Measurements from ENCODE around the gene PACSIN1.
A peak's percentile ranks its signal among the peaks of the same experiment; 100 is the strongest.
"Not testable (repeated sequence)": the region's sequence is repeated elsewhere in the genome, so short reads cannot be mapped to it uniquely, and the experiment has no call there.

Gene PACSIN1

DNA sequence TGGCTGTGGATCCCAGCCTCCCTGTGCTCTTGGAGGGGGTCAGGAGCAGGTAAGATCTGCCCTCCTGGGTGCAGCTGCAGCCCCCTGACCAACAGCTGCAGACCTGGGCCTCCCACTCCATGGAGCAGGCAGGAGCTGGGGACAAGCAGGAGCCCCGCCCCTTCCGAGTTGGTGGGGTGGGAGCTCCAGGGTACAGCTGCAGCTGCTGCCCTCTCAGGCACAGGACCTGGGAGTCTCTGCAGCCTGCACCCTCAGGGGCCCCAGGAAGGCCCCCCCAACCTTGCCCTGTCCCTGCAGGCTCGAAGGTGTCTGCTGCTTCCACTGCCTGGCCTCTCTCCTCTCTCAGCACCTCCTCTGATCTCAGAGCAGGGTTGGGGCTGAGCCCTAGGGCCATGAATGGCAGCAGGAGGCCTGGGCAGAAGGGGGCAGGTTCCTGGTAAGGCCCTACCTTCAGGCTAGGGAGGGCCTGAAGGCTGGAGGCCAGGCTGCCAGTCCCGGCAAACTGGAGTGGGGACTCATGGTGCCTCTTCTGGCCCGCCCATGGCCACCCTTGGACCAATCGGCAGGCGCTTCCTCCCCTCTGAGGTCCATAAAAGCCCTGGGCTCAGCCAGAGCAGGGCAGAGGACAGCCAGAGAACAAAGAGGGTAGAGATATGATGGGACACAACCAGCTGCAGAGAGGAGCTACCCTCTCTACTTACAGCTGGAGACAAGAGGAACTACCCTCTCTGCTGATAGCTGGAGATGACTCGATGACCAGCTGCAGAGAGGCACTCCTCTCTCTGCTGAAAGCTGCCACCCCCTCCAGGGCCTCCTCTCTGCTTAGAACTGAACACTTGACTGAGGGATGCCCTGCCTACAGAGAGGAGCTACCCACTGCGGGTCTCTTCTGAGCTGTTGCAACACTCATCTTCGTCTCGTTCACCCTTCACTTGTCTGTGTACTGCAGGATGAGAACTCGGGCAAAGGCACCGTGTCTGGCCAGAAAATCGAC is 7.8 kb upstream of the PACSIN1 start:
- no peak for DNase-seq (ENCODE audit: extremely low read depth in 1 of 2, low read depth in 1 of 2)

DNA sequence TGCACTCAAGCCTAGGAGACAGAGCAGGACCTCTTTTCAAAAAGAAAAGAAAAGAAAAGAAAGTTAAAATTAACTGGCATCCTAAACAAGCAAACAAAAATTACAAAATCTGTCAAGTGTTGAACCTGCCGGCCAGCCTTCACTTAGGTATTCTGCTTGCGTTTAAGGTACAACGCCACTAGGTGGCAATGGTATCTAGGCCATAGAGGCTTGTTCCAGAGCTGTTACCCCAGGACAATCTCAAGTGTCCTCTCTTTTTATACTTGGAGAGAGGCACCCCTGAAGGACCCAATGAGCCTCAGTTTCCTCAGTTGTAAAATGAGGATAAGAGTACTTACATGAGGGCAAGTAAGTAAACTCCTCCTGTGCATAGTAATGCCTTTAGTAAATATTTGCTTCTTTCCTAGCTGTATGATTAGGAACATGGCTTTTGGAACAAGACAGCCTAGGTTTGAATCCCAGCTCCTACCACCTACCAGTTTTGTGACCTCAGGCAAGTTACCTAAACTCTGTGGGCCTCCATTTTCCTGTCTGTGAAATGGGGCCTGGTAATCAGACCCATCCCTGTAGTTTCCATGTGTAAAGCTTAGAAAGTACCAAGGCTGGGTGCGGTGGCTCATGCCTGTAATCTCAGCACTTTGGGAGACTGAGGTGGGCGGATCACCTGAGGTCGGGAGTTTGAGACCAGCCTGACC is 5.8 kb upstream of the PACSIN1 start:
- DNase-seq (ENCODE audit: extremely low read depth in 1 of 2, low read depth in 1 of 2) = peak; percentile 11 to 17

DNA sequence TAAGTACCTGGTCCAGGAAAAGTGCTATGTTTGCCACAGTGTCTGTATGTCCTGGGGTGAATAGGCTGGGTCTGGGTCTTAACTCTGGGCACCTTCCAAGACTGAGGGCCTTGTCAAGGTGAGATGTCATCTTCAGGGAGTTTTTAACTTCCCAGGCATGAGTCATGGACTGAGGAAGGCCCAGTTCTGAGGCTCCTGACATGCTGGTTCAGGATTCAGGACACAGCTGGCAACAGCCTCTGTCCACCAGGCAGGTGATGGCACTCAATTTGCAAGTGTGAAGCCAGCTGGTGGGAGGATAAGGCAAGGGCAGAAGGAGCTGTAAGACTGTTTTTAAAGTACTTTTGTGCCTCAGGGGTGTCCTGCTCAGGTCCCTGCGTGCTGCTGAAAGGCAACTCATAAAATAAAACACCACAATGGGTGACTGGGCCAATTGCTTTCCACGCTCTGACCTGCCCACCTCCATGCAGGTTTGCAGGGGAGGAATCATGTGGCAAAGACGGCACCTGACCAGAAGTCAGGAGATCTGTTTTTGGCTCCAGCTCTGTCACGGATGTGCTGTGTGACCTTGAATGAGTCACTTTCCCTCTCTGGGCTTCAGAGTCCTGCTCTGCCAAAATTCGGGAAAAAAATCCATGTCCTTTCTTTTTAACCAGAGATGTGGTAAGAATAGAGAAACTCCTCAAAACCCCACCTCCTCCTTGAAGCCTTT is 4.9 kb upstream of the PACSIN1 start:
- DNase-seq (ENCODE audit: extremely low read depth in 1 of 2, low read depth in 1 of 2) = no peak

DNA sequence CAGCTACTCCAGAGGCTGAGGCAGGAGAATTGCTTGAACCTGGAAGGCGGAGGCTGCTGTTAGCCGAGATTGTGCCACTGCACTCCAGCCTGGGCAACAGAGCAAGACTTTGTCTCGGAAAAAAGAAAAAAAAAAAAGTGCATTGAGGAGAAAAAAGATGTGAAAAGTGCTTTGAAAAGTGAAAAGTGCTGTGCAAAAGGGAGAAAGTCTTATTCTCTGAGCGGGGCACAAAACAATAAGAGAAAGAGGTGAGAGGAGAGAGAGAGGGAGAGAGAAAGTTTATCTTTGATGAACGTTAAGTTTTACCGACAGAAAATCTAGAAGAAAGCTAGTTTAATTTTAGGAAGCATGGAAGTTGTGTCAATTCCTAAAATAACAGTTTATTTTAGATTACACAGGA is 3.9 kb upstream of the PACSIN1 start:
- no peak for DNase-seq (ENCODE audit: extremely low read depth in 1 of 2, low read depth in 1 of 2)

DNA sequence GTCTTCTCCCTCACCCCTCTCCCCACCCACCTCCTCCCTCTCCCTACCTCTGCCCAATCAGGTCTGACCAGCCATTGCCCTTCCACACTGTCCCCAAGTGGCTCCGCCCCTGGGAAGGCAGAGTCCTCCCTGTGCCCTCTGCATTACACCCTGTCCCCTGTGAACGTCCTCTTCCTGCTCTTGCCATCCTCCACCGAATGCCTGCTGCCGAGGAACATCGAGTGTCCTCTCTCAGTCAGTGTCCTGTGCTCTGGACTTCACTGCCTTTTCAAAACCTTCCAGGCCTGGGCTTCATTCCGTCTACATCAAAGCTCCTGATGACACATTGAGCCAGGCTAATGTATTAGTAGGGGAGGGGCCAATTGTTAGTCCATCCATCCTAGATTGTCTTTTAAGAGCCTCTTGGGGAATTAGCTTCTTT is 3.3 kb upstream of the PACSIN1 start:
- DNase-seq (ENCODE audit: extremely low read depth in 1 of 2, low read depth in 1 of 2) = no peak

DNA sequence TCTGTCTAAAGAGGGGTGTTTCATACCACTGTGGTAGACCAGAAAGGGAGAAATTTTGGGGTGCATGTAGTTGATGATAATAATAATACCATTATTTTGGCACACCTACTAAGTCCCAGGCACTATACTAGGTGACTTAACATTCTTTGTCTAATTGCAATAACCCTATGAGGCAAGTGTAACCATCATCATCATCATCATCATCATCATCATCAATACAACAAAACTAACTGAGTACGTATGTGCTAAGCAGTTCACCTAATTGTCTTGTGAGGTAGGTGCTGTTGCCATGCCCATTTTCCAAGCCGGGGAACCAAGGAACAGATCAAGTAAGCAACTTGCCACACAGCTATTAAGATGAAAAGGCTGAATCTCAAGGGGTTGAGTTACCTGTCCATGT is 2.6 kb upstream of the PACSIN1 start:
- DNase-seq (ENCODE audit: extremely low read depth in 1 of 2, low read depth in 1 of 2) = no peak

DNA sequence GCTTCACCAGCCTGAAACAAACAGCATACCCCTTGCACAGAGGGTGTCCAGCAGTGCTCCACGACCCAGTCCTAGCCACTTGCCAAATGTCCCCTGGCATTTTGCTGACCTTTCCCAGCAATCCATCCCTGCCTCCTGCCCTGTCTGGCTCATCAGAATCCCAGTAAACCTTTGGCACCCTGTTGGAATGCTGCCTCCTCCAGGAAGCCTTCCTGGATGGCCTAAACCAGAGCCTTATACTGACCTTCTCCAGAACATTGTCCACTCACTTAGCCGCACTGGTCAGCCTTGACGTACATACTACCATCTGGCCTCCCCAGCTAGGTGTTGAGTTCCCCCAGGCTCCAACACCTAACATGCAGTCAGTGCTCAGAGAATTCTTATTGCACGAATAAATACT is 2.0 kb upstream of the PACSIN1 start:
- no peak for DNase-seq (ENCODE audit: extremely low read depth in 1 of 2, low read depth in 1 of 2)

DNA sequence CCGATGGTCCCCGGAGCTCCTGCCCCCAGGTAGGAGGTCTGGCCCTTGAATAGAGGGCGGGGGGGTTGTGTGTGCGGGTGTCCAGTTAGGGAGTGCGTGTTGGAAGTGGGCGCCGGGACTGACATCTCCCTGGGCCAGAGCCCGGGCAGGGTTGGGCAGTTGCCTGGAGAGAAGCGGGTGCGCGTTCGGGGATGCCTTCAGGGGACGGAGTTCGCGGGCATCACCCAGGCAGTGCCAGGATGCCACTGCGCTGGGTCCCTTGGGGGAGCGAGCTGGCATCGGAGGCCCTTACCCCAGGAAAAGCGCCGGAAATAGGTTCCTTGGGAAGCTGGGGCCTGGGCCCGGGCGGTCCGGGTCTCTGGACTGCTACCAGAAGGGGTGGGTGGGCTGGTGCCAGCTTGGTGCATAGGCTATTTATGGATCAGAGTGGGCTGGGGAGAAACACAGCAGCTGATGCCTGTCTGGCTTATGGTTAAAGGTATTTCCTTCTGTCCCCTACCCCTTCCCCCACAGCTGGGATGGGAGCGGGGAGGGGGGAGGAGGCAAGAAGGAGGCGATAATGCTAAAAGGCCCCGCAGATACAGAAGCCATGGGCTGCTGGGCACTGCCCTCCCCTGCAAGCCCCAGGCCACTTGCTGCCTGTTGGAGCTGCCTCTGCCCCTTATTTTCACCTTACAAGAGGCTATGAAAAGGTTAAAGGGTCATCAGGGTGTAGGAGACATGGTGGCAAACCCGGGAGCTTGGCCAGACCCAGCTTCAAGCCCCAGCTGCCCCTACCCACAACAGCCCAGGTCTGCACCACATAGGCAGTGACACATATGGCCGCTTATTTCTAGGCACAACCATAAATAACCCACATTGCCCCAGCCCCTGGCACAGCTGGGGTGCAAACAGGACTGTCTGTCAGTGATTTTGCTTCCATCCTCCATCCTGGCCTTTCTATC is 638 bp downstream of the PACSIN1 start:
- no peak for DNase-seq (ENCODE audit: extremely low read depth in 1 of 2, low read depth in 1 of 2)

DNA sequence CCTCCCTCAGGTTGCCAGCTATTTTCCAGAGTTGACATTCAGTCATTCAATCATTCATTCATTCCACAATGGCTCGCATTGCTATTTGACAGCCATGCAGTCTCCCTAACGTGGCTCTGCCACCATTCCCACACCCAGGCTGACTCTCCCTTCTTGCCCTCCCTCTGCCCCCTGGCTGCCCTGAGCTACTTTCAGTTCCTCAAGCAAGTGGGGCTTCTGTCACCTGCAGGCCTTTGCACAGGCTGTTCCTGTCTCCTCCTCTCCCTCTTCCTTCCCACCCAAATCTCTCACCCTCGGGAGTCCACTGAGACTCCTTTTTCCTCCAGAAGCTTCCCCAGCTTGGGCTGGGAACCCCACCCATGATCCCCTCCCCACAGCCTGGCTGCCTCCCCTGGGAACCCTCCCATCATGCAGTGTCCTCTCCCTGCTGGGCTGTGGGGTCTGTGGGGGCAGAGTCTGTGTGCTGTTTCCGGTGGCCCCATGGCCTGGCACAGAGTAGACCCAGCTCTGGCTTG is 2.6 kb downstream of the PACSIN1 start:
- DNase-seq (ENCODE audit: extremely low read depth in 1 of 2, low read depth in 1 of 2) = no peak

DNA sequence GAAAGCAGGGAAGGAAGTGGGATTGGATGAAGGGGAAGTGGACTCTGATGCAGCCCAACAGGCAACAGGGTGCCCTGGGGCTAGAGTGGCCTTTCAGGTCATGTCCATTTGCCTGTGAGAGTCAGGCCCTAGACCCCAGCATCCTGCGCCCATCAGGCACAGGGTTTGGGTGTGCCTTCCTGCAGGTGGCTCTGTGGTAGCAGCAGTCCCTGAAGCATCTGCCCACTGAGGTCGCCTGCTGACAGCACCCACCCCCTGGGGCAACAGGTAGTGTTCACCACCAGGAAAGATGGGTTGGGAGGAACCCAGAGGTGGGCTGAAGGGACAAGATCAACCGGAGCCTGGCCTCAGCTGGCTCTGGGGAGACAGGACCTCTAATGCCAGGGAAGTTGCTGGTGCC is 3.6 kb downstream of the PACSIN1 start:
- DNase-seq (ENCODE audit: extremely low read depth in 1 of 2, low read depth in 1 of 2) = no peak

DNA sequence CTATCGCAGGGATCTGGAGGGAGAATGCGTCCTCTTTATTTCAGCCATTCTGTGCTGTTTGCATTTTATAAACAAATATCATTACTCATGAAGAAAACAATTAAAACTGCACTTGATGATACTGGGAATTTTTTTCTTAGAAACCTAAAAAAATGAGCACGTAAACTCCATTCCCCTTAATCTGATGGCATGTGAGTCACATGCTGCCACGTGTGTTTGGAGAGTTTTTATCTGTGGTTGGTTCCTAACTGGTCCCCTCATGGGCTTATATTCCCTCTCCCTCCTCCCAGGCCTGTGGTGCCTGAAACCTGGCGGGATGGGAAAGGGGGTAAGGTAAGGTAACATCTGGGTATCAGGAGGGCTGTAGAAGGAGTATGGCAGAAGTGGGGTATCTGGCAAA is 6.5 kb downstream of the PACSIN1 start:
- DNase-seq (ENCODE audit: extremely low read depth in 1 of 2, low read depth in 1 of 2) = no peak

DNA sequence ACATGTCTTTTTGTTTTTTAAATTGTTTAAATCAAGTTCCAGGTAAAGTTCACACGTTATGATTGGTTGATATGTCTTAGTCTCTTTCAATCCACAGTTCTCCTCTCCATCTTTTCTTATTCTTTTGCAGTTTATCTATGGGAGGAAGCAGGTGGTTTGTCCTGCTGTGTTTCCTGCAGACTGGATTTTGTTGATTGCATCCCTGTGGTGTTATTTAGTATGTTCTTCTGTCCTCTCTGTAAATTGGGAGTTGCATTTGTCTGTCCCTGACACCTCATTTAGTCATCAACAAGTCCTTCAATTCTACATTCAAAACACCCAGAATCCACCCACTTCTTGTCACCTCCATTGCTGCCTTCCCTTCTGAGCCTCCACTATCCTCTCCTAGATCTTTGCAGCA is 8.1 kb downstream of the PACSIN1 start:
- DNase-seq (ENCODE audit: extremely low read depth in 1 of 2, low read depth in 1 of 2) = no peak

DNA sequence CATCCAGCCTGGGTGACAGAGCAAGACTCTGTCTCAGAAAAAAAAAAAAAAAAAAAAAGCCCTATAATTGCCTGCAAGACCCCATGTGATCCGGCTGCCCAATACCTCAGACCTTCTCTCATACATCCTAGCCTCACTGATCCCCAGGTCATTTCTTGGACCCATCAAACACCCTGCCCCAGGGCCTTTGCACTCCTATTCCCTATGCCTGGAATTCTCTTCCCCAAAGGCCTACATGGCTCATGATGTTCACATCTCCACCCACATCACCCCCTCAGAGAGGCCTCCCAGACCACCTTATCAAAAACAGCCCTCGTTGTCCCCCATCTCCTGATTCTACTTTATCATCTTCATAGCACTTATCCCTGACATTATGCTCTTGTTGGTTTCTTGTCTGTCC is 8.9 kb downstream of the PACSIN1 start:
- no peak for DNase-seq (ENCODE audit: extremely low read depth in 1 of 2, low read depth in 1 of 2)

DNA sequence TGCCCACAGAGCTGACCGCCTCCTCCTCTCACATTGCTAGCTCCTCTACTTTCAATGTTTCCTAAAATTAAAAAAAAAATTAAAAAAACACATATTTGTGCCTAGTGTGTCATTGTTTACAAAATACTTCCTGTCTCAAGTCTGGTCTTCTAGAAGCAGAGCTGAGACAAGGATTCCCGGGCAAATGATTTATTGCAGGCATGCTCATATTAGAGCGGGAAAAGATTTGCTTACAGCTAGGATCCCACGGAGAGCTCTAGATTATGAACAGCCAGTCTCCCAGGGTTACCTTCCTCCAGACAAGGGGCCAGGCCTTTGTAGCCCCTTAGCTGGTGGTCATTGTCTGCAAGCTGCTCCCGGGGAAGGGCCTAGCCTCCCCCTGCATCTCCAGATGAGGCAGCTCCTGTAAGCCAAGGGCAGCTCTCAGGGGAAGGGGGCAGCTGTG is 9.4 kb downstream of the PACSIN1 start:
- no peak for DNase-seq (ENCODE audit: extremely low read depth in 1 of 2, low read depth in 1 of 2)

DNA sequence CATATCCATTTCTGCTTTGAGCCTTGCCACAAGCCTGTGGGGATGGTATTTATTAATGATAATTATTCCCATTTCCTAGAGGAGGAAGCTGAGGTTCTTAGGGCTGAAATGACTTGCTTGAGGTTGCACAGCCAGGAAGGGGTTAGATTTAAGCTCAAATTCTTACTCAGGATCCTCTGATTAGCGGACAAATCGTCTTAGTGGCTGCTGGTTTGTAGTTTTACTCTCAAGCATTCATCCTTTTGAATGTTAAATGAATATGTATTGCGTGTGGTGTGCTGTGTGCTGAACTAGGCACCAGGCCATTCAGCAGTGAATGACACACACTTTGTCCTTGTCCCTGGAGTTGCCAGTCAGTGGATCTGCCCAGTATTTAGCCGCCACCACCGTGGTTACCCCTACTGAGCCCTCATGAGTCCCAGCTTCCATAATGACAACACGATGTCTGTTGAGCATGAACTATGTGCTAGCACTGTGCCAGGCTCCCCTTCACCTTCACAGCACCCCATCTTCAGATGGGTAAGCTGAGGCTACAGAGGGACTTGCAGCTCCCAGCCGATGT is 10.0 kb downstream of the PACSIN1 start:
- no peak for DNase-seq (ENCODE audit: extremely low read depth in 1 of 2, low read depth in 1 of 2)

DNA sequence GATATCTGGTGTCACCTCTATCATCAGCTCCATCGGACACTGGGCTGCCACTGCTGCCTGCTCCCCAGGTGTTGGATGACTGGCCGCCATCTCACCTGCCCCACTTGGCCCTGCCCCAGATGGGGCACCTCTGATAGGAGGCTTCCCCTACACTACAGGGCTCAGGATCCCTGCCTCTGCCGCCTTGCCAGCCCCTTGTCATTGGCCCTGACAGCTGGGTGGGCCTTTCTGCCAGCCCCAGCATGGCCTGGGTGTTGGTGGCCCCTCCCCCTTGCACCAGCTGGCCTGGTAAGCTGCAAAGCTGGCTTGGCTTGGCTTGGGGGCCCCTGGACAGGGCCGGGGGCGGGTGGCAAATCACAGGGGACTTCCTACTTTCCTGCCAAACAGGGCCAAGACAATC is 10.6 kb downstream of the PACSIN1 start:
- DNase-seq (ENCODE audit: extremely low read depth in 1 of 2, low read depth in 1 of 2) = no peak

DNA sequence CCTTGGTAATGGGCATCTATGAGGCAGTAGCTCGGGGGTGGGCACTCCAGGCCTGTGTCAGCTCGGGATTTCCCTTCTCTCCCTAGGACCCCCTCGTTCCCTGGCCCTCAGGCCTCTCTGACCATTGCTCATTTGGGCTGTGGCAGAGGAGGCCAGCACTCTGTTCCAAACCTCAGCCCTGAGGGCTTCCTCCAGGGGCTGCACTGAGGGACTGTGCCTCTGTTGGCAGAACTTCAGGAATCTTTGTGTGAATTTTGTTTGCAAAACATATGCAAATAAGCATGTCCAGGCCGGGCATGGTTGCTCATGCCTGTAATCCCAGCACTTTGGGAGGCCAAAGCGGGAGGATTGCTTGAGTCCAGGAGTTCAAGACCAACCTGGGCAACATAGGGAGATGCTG is 11.0 kb downstream of the PACSIN1 start:
- no peak for DNase-seq (ENCODE audit: extremely low read depth in 1 of 2, low read depth in 1 of 2)

DNA sequence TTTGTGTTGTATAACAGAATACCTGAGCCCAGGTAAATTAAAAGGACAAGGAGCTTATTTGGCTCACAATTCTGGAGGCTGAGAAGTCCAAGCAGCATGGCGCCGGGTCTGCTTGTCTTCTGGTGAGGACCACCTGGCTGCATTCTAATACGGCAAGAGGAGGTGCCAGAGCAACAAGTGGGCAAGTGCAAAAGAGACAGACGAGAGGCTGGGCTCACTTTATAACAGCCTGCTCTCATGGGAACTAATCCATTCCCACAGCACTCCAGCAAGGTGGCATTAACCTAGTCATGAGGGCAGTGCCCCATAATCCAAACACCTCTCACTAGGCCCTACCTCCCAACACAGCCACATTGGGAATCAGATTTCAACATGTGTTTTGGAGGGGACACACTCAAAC is 12.9 kb downstream of the PACSIN1 start:
- no peak for DNase-seq (ENCODE audit: extremely low read depth in 1 of 2, low read depth in 1 of 2)

DNA sequence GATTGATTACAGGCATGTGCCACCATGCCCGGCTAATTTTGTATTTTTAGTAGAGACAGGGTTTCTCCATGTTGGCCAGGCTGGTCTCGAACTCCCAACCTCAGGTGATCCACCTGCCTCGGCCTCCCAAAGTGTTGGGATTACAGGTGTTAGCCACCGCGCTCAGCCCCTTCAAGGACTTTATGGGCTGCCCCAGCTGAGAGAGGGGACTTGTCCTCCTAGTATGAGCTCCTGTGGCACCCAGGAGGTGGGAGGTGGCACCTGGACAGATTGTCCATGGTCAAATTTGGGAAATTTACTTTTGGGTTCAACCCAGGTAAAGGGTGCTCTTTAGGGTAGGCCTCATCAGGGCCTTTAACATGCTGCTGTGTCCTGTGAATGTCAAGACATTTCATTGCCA is 17.9 kb downstream of the PACSIN1 start:
- not testable (repeated sequence) for DNase-seq (ENCODE audit: extremely low read depth in 1 of 2, low read depth in 1 of 2)

DNA sequence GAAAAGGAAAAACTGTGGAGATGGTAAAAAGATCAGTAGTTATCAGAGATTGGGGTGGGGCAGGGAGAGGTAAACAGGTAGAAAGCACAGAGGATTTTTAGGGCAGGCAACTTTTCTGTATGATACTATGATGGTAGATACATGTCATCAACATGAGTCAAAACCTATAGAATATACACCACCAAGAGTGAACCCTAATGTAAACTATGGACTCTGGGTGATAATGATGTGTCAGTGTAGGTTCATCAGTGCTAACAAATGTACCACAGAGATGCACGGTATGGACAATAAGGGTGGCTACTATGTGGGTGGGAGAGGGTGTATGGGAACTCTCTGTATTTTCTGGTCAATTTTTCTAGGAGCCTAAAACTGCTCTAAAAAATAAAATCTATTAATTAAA is 18.5 kb downstream of the PACSIN1 start:
- no peak for DNase-seq (ENCODE audit: extremely low read depth in 1 of 2, low read depth in 1 of 2)

All from activated CD8-positive, alpha-beta memory T cell treated with anti-CD3 and anti-CD28 coated beads for 1 hour (primary cell).